GM10266 (cell line): ENCODE data around the gene ALPG.
"Not testable (repeated sequence)": the region's sequence is repeated elsewhere in the genome, so short reads cannot be mapped to it uniquely, and the experiment has no call there.

Source experiments
- DNase-seq: peaks from one replicate; pipeline ENCODE4 v3.0.0; 2012; ENCODE audit errors: extremely low spot score
- CTCF ChIP-seq: IDR thresholded peaks from 2 replicates; pipeline ENCODE4 v1.5.1; 2012; ENCODE audit warnings: mild to moderate bottlenecking, low read depth; ENCODE audit not compliant: control insufficient read depth, insufficient read depth; ENCODE audit errors: missing control alignments

The ALPG gene

GRCh38 chr2:232406556-232407310 lies at the start of gene ALPG:
TSS of gene ALPG (plus strand) at chr2:232406844. CDS start at chr2:232406895, 51 bp downstream.
- no peak for TF ChIP-seq CTCF
- DNase-seq, result no peak

- TF ChIP-seq CTCF, result no peak
- DNase-seq, result no peak
Observed at GRCh38 chr2:232361646-232362045, 45.0 kb upstream of the ALPG start.

- no peak for TF ChIP-seq CTCF
- no peak for DNase-seq
Observed at GRCh38 chr2:232362174-232362900, 44.3 kb upstream of the ALPG start.

- TF ChIP-seq CTCF, result peak; percentile 19
- not testable (repeated sequence) for DNase-seq
Observed at GRCh38 chr2:232363064-232363783, 43.4 kb upstream of the ALPG start.

GRCh38 chr2:232363784-232364615 lies 42.6 kb upstream of the ALPG start:
- no peak for TF ChIP-seq CTCF
- peak; percentile 63 for DNase-seq

- DNase-seq, result not testable (repeated sequence)
Observed at GRCh38 chr2:232364806-232365594, 41.6 kb upstream of the ALPG start.
